ENCODE data around the gene KAT6B.

GRCh38 chr10:74869635-74870034 is 43.2 kb downstream of the KAT6B start:
- TF ChIP-seq, protein P1, sequence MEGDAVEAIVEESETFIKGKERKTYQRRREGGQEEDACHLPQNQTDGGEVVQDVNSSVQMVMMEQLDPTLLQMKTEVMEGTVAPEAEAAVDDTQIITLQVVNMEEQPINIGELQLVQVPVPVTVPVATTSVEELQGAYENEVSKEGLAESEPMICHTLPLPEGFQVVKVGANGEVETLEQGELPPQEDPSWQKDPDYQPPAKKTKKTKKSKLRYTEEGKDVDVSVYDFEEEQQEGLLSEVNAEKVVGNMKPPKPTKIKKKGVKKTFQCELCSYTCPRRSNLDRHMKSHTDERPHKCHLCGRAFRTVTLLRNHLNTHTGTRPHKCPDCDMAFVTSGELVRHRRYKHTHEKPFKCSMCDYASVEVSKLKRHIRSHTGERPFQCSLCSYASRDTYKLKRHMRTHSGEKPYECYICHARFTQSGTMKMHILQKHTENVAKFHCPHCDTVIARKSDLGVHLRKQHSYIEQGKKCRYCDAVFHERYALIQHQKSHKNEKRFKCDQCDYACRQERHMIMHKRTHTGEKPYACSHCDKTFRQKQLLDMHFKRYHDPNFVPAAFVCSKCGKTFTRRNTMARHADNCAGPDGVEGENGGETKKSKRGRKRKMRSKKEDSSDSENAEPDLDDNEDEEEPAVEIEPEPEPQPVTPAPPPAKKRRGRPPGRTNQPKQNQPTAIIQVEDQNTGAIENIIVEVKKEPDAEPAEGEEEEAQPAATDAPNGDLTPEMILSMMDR (IDR thresholded peaks at IDR 0.05) = no peak
- TF ChIP-seq EZH2 (IDR thresholded peaks at IDR 0.05; ENCODE audit: borderline replicate concordance, insufficient read depth, low read depth, low read length, poor library complexity, severe bottlenecking) = no peak
